ENCODE measurements around the gene HIPK2.

Gene HIPK2

GRCh38 chr7:139757968-139758367 is 19.8 kb downstream of the HIPK2 start:
- Histone ChIP-seq H3K4me2 (ENCODE audit: low read length) (no peak overlapping the region), H3F3A (ENCODE audit: insufficient read depth, low read length) (no peaks in the 10 kb centered on the region), H3K4me1 (ENCODE audit: insufficient read depth, low read length, severe bottlenecking) (no peaks in the 10 kb centered on the region), H3K9me3 (ENCODE audit: low read length) (no peaks in the 10 kb centered on the region), H2AFZ (ENCODE audit: low read length) (no peak overlapping the region), H3K9ac (ENCODE audit: low read length) (no peak overlapping the region), H3K27ac (ENCODE audit: low read depth, low read length, poor library complexity, severe bottlenecking) (no peak overlapping the region), H4K20me1 (ENCODE audit: insufficient read depth, low read length) (no peaks in the 10 kb centered on the region), H3K9me2 (ENCODE audit: low read depth, low read length) (no peaks in the 10 kb centered on the region), H3K4me3 (ENCODE audit: low read depth, low read length, poor library complexity, severe bottlenecking) (no peak overlapping the region), H3K79me2 (ENCODE audit: insufficient read depth, low read length) (no peaks in the 10 kb centered on the region), H3K27me3 (ENCODE audit: insufficient read depth, low read length) (no peaks in the 10 kb centered on the region), H3K36me3 (ENCODE audit: insufficient read depth, low read length) (no peaks in the 10 kb centered on the region)
- no peak for TF ChIP-seq EZH2 (IDR thresholded peaks at IDR 0.05; ENCODE audit: borderline replicate concordance, low read length)
- no peak for TF ChIP-seq CTCF (IDR thresholded peaks at IDR 0.05; ENCODE audit: low read length)

- Histone ChIP-seq H4K20me1 (ENCODE audit: insufficient read depth, low read length) (no peaks in the 10 kb centered on the region), H2AFZ (ENCODE audit: low read length) (no peak overlapping the region), H3K36me3 (ENCODE audit: insufficient read depth, low read length) (no peaks in the 10 kb centered on the region), H3K4me2 (ENCODE audit: low read length) (no peak overlapping the region), H3K9me3 (ENCODE audit: low read length) (no peaks in the 10 kb centered on the region), H3K9me2 (ENCODE audit: low read depth, low read length) (no peaks in the 10 kb centered on the region), H3K9ac (ENCODE audit: low read length) (no peak overlapping the region), H3F3A (ENCODE audit: insufficient read depth, low read length) (no peaks in the 10 kb centered on the region), H3K27ac (ENCODE audit: low read depth, low read length, poor library complexity, severe bottlenecking) (no peak overlapping the region), H3K4me1 (ENCODE audit: insufficient read depth, low read length, severe bottlenecking) (no peaks in the 10 kb centered on the region), H3K79me2 (ENCODE audit: insufficient read depth, low read length) (no peaks in the 10 kb centered on the region), H3K4me3 (ENCODE audit: low read depth, low read length, poor library complexity, severe bottlenecking) (no peak overlapping the region), H3K27me3 (ENCODE audit: insufficient read depth, low read length) (no peaks in the 10 kb centered on the region)
- TF ChIP-seq CTCF (IDR thresholded peaks at IDR 0.05; ENCODE audit: low read length), result no peak
- TF ChIP-seq EZH2 (IDR thresholded peaks at IDR 0.05; ENCODE audit: borderline replicate concordance, low read length), result no peak
Measured at GRCh38 chr7:139753693-139754111, 24.1 kb downstream of the HIPK2 start.

- no peak overlapping the region for H3K9ac ChIP-seq (ENCODE audit: low read length)
- H3K36me3 ChIP-seq (ENCODE audit: insufficient read depth, low read length), result no peaks in the 10 kb centered on the region
- no peaks in the 10 kb centered on the region for H3K4me1 ChIP-seq (ENCODE audit: insufficient read depth, low read length, severe bottlenecking)
- H3K9me3 ChIP-seq (ENCODE audit: low read length), result no peaks in the 10 kb centered on the region
- no peak overlapping the region for H2AFZ ChIP-seq (ENCODE audit: low read length)
- no peak overlapping the region for H3K27ac ChIP-seq (ENCODE audit: low read depth, low read length, poor library complexity, severe bottlenecking)
- H3K4me2 ChIP-seq (ENCODE audit: low read length), result no peak overlapping the region
- no peaks in the 10 kb centered on the region for H3F3A ChIP-seq (ENCODE audit: insufficient read depth, low read length)
- no peaks in the 10 kb centered on the region for H3K79me2 ChIP-seq (ENCODE audit: insufficient read depth, low read length)
- H4K20me1 ChIP-seq (ENCODE audit: insufficient read depth, low read length), result no peaks in the 10 kb centered on the region
- H3K4me3 ChIP-seq (ENCODE audit: low read depth, low read length, poor library complexity, severe bottlenecking), result no peak overlapping the region
- no peaks in the 10 kb centered on the region for H3K9me2 ChIP-seq (ENCODE audit: low read depth, low read length)
- no peaks in the 10 kb centered on the region for H3K27me3 ChIP-seq (ENCODE audit: insufficient read depth, low read length)
- TF ChIP-seq EZH2 (IDR thresholded peaks at IDR 0.05; ENCODE audit: borderline replicate concordance, low read length) (no peak), CTCF (IDR thresholded peaks at IDR 0.05; ENCODE audit: low read length) (no peak; the same call in 1 of the 2 replicates)
Measured at GRCh38 chr7:139753081-139753692, 24.6 kb downstream of the HIPK2 start.

All from OCI-LY1 (cell line).